CD4-positive, alpha-beta memory T cell (primary cell): Measurements from ENCODE around the gene ZC3H13. TPM values are rescaled to one million over a fixed set of nuclear protein-coding genes. Genes with fewer than 3 reads are reported as not detected.
"Not testable (repeated sequence)": the region's sequence is repeated elsewhere in the genome, so short reads cannot be mapped to it uniquely, and the experiment has no call there.

ENCODE experiments used
- CTCF ChIA-PET: fragments of 350-600 bp; sonication (Branson Sonifier 250); formaldehyde crosslinking; loops from one replicate; lab custom pipeline; 2021; ENCODE audit warnings: inconsistent platforms; ENCODE audit not compliant: partially characterized antibody; lab: Charles Lee
- POLR2A ChIA-PET: fragments of 350-600 bp; sonication (Branson Sonifier 250); formaldehyde crosslinking; loops from one replicate; lab custom pipeline; 2021; ENCODE audit not compliant: partially characterized antibody; lab: Charles Lee
- DNase-seq, 5 donors: peaks; one replicate each; pipeline versions ENCODE4 v3.0.0 to v3.0.0-alpha.2; 2020 to 2022; ENCODE audit warnings: mixed read lengths in 1 of 5
- H3K27ac ChIP-seq: one replicate; pipeline ENCODE4 v1.7.0; 2013; ENCODE audit warnings: low read depth, low read length
- H3K27me3 ChIP-seq: 2 replicates; pipeline ENCODE4 v1.7.0; 2013; ENCODE audit warnings: mild to moderate bottlenecking, low read length, moderate library complexity; ENCODE audit not compliant: insufficient read depth
- H3K36me3 ChIP-seq: 2 replicates; pipeline ENCODE4 v1.7.0; 2013; ENCODE audit warnings: mild to moderate bottlenecking, low read length, moderate library complexity; ENCODE audit not compliant: insufficient read depth
- H3K4me1 ChIP-seq: 2 replicates; pipeline ENCODE4 v1.7.0; 2013; ENCODE audit warnings: mild to moderate bottlenecking, low read length, moderate library complexity; ENCODE audit not compliant: insufficient read depth
- H3K4me3 ChIP-seq, 2 donors: one replicate each; pipeline ENCODE4 v1.7.0; 2013; ENCODE audit warnings: low read length in 2 of 2, mild to moderate bottlenecking in 1 of 2
- H3K9me3 ChIP-seq, 2 donors: one replicate each; pipeline ENCODE4 v1.7.0; 2013; ENCODE audit warnings: low read length in 2 of 2, control low read depth in 1 of 2; ENCODE audit not compliant: control insufficient read depth in 1 of 2
- H3K27ac Mint-ChIP-seq, 7 donors: one replicate each; pipeline ENCODE4 v1.8.0; 2020 to 2021; ENCODE audit warnings: mixed read lengths in 7 of 7, mild to moderate bottlenecking in 6 of 7, inconsistent platforms in 3 of 7, moderate library complexity in 3 of 7
- H3K27me3 Mint-ChIP-seq, 2 donors: one replicate each; pipeline ENCODE4 v1.8.0; 2020 to 2021; ENCODE audit warnings: mixed read lengths in 2 of 2
- H3K36me3 Mint-ChIP-seq, 2 donors: one replicate each; pipeline ENCODE4 v1.8.0; 2020 to 2021; ENCODE audit warnings: mixed read lengths in 2 of 2, inconsistent platforms in 1 of 2, mild to moderate bottlenecking in 1 of 2
- H3K4me1 Mint-ChIP-seq, 4 donors: one replicate each; pipeline ENCODE4 v1.8.0; 2020 to 2021; ENCODE audit warnings: mixed read lengths in 4 of 4, mild to moderate bottlenecking in 1 of 4
- H3K4me3 Mint-ChIP-seq, 8 donors: one replicate each; pipeline ENCODE4 v1.8.0; 2020 to 2021; ENCODE audit warnings: mixed read lengths in 8 of 8, mild to moderate bottlenecking in 7 of 8, moderate library complexity in 6 of 8, inconsistent platforms in 3 of 8
- H3K9me3 Mint-ChIP-seq, 8 donors: one replicate each; pipeline ENCODE4 v1.8.0; 2020 to 2021; ENCODE audit warnings: mixed read lengths in 8 of 8, mild to moderate bottlenecking in 5 of 8, inconsistent platforms in 3 of 8, moderate library complexity in 1 of 8
- intact Hi-C: fragments of 100-400 bp; cut with micrococcal nuclease; formaldehyde crosslinking; loops from one replicate; pipeline ENCODE4 v1.15.1; 2023
- polyA plus RNA-seq, 2 donors: library from polyadenylated mRNA; unstranded; fragments of 300-500 nt; fragmentation: Illumina TruSeq; gene quantifications; one replicate each; pipeline ENCODE4 v1.2.3, GENCODE V29; 2021
- total RNA-seq, 2 experiments: library from RNA; stranded (reverse); gene quantifications; one replicate each; pipeline ENCODE4 v1.2.3, GENCODE V29; 2021

The ZC3H13 gene
- total and polyA plus RNA-seq, 4 experiments from 2014 or later: 10.8 to 65.5 (median 58.6) TPM

DNA sequence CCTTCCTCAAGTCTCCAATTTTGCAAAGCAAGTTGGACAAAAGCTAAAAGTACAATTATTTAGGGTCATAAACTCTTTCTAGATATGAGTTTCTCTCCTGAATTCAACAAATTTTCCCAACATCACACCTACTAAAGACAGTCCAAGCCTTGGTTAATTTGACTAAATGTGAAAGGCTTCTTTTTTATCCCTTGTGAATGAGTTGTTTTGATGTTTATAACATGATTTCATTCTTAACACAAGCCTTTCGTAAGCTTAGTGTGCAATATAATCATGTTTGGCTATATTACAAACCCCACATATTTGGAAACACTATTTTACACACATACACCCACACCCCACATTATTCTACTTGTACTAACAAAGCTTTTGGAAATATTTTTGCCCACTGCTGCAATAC lies 57.3 kb downstream of the ZC3H13 start:
- no peak for DNase-seq
- CTCF ChIA-PET: no interaction called here
- peaks cover 0 to 16% (median 7%) of the 10 kb centered on the region in 4 donors for H3K4me1 Mint-ChIP-seq
- intact Hi-C loops: no loop called here
- POLR2A ChIA-PET: no interaction called here
- H3K27me3 Mint-ChIP-seq: no peaks in the 10 kb centered on the region
- no peak overlapping the region for H3K27ac ChIP-seq
- no peaks in the 10 kb centered on the region for H3K9me3 Mint-ChIP-seq
- no peaks in the 10 kb centered on the region for H3K27me3 ChIP-seq
- H3K9me3 ChIP-seq: no peaks in the 10 kb centered on the region
- no peak overlapping the region for H3K4me3 Mint-ChIP-seq
- H3K36me3 Mint-ChIP-seq: peaks cover 30 to 49% of the 10 kb centered on the region in 2 donors
- peaks cover 12% of the 10 kb centered on the region for H3K36me3 ChIP-seq
- no peak overlapping the region for H3K4me3 ChIP-seq
- H3K4me1 ChIP-seq: no peaks in the 10 kb centered on the region
- H3K27ac Mint-ChIP-seq: peak overlapping the region in 1 of 7 donors; percentile 41

DNA sequence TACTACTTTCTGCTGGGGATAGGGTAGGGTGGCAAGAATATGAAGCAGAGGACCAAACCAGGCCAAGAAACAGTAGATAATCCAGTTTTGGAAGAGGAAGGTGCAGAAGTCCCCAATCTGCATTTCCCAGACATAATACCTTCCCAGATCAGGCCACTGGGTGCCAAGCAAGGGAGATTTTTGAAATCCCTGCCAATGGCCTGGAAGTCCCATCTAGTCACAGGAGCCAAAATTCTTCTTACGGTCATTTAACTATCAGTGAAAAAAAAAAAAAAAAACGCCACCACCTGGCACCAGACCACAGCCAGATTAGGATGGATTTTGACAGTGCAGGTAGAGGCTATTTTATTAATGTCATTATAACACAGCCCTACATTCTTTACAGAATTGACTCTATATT lies 57.8 kb downstream of the ZC3H13 start:
- peak overlapping the region in 2 of 7 donors; percentile 13 to 48 for H3K27ac Mint-ChIP-seq

DNA sequence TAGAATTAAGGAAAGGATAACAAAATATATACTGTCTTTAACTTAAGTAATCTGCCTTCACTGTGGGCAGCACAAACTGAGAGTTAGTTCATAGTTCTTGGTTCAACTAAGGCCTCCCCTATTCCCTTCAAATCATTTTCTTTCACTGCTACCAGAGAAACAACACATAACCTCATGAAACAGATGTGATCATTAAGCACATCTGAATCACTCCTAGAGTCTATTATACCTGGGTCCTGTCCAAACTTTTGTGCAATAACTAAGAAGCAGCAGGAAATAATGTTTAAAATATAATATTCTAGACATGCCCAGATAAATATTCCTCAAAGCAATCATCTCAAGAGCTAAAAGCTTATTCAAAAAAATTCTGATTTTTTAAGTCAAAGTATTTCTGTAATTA lies 62.9 kb downstream of the ZC3H13 start:
- Histone ChIP-seq H3K27ac (no peak overlapping the region), H3K36me3 (peaks cover 34% of the 10 kb centered on the region), H3K27me3 (no peaks in the 10 kb centered on the region), H3K9me3 (no peaks in the 10 kb centered on the region), H3K4me1 (no peaks in the 10 kb centered on the region), H3K4me3 (no peak overlapping the region)
- Mint-ChIP-seq H3K27ac (peak overlapping the region in 1 of 7 donors; percentile 15), H3K4me1 (peaks cover 0 to 25% (median 4%) of the 10 kb centered on the region in 4 donors), H3K9me3 (no peaks in the 10 kb centered on the region), H3K36me3 (peaks cover 49 to 56% of the 10 kb centered on the region in 2 donors), H3K4me3 (no peak overlapping the region), H3K27me3 (no peaks in the 10 kb centered on the region)
- intact Hi-C loops: no loop called here
- DNase-seq: no peak
- CTCF ChIA-PET: interaction anchor here (0.8 kb wide), 1 partner anchor 332 kb away, joined by 4 read pairs; no protein-coding TSS in a partner anchor
- POLR2A ChIA-PET: no interaction called here

More for the DNA sequence above, 57.8 kb downstream of the ZC3H13 start:
- H3K36me3 ChIP-seq: peaks cover 8% of the 10 kb centered on the region
- no peaks in the 10 kb centered on the region for H3K9me3 ChIP-seq
- Mint-ChIP-seq H3K27me3 (no peaks in the 10 kb centered on the region), H3K4me3 (no peak overlapping the region), H3K4me1 (peaks cover 0 to 16% (median 7%) of the 10 kb centered on the region in 4 donors), H3K9me3 (no peaks in the 10 kb centered on the region), H3K36me3 (peaks cover 25 to 46% of the 10 kb centered on the region in 2 donors)
- H3K4me1 ChIP-seq: no peaks in the 10 kb centered on the region
- H3K27ac ChIP-seq: no peak overlapping the region
- POLR2A ChIA-PET: no interaction called here
- intact Hi-C loops: no loop called here
- H3K4me3 ChIP-seq: no peak overlapping the region
- DNase-seq: no peak
- no peaks in the 10 kb centered on the region for H3K27me3 ChIP-seq
- CTCF ChIA-PET: no interaction called here

DNA sequence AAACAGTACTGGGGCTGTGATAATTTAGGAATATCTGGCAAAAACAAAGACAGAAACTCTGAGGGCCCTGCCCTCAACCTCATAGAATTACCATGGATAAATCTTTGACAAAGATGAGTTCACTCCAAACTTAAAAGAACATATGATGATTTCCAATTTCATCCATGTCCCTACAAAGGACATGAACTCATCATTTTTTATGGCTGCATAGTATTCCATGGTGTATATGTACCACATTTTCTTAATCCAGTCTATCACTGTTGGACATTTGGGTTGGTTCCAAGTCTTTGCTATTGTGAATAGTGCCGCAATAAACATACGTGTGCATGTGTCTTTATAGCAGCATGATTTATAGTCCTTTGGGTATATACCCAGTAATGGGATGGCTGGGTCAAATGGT lies 71.4 kb downstream of the ZC3H13 start:
- H3K27me3 Mint-ChIP-seq, H3K4me3 ChIP-seq, H3K4me3 Mint-ChIP-seq, H3K27me3 ChIP-seq, CTCF ChIA-PET, DNase-seq, H3K27ac ChIP-seq, H3K9me3 Mint-ChIP-seq, intact Hi-C loops, H3K4me1 ChIP-seq, H3K27ac Mint-ChIP-seq, POLR2A ChIA-PET, H3K9me3 ChIP-seq: not testable (repeated sequence)
- H3K4me1 Mint-ChIP-seq: peaks cover 5 to 19% (median 10%) of the 10 kb centered on the region in 4 donors
- peaks cover 22% of the 10 kb centered on the region for H3K36me3 ChIP-seq
- H3K36me3 Mint-ChIP-seq: peaks cover 63 to 68% of the 10 kb centered on the region in 2 donors

DNA sequence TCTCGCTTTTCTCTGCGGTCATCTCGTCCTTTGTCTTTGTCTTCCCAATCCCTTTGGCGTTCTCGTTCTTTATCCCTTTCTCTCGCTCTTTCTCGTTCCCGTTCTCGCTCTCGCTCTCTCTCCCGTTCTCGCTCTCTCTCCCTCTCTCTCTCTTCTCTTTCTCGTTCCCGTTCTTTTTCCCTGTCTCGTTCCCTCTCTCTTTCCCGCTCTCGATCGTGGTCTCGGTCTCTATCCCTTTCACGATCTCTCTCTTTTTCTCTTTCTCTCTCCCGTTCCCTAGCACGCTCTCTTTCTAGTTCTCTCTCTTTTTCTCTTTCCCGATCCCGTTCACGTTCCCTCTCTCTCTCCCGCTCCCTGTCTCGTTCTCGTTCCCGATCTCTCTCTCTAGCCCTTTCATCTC lies 77.2 kb downstream of the ZC3H13 start:
- DNase-seq: no peak
- Mint-ChIP-seq H3K4me1 (peaks cover 0 to 15% (median 2%) of the 10 kb centered on the region in 4 donors), H3K36me3 (peaks cover 64 to 79% of the 10 kb centered on the region in 2 donors), H3K27me3 (no peaks in the 10 kb centered on the region), H3K9me3 (no peaks in the 10 kb centered on the region), H3K4me3 (no peak overlapping the region), H3K27ac (peak overlapping the region in 3 of 7 donors; percentile 19 to 48 (median 38))
- H3K27me3 ChIP-seq: no peaks in the 10 kb centered on the region
- POLR2A ChIA-PET: no interaction called here
- CTCF ChIA-PET: interaction anchor here (1.3 kb wide), 1 partner anchor 168 kb away, joined by 3 read pairs; no protein-coding TSS in a partner anchor
- H3K36me3 ChIP-seq: peaks cover 25% of the 10 kb centered on the region
- H3K9me3 ChIP-seq: no peaks in the 10 kb centered on the region
- no peaks in the 10 kb centered on the region for H3K4me1 ChIP-seq
- no peak overlapping the region for H3K27ac ChIP-seq
- H3K4me3 ChIP-seq: no peak overlapping the region
- intact Hi-C loops: no loop called here

DNA sequence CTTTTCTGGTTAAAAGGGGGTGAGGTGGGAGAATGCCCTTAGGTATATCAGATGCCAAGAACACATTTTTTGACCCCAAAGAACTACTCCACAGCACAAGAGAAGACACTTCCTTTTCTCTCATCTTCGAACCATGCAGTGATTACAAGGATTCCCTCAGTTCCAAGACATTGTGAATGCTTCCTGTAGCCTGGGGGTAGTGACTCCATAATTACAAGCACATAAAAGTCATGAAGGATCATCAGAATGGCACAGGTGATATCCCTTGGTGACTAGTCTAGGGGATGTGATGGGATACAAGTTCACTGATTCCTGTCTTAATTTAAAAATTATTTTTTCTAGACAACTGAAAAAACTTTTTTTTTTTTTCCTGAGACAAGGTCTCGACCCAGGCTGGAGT lies 78.0 kb downstream of the ZC3H13 start:
- POLR2A ChIA-PET: no interaction called here
- peaks cover 0 to 12% (median 2%) of the 10 kb centered on the region in 4 donors for H3K4me1 Mint-ChIP-seq
- intact Hi-C loops: no loop called here

DNA sequence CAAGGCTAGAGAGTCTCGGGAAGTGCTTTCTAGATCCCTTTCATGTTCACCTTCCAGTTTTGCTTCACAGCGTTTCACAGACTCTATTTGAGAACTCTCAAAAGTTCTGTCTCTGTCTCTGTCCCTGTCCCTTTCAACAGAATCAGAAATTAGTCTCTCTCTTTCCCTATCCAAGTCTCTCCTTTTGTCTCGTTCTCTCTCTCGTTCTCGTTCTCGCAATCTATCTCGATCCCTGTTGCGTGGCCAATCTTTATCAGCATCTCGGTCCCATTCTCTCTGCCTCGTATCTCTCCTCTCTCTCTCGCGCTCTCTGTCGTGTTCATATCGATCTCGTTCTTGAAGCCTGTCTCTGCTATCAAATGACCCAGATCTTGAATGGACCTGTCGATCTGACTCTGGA lies 85.0 kb downstream of the ZC3H13 start:
- Mint-ChIP-seq H3K27me3 (no peaks in the 10 kb centered on the region), H3K27ac (peak overlapping the region in 2 of 7 donors; percentile 13 to 48), H3K36me3 (peaks cover 77 to 84% of the 10 kb centered on the region in 2 donors), H3K4me3 (no peak overlapping the region), H3K4me1 (peaks cover 6 to 16% (median 10%) of the 10 kb centered on the region in 4 donors), H3K9me3 (no peaks in the 10 kb centered on the region)
- peaks cover 42% of the 10 kb centered on the region for H3K36me3 ChIP-seq
- H3K9me3 ChIP-seq: no peaks in the 10 kb centered on the region
- no peaks in the 10 kb centered on the region for H3K27me3 ChIP-seq
- ChIA-PET CTCF (no interaction called here), POLR2A (no interaction called here)
- intact Hi-C loops: no loop called here
- no peaks in the 10 kb centered on the region for H3K4me1 ChIP-seq
- no peak overlapping the region for H3K27ac ChIP-seq
- H3K4me3 ChIP-seq: no peak overlapping the region
- no peak for DNase-seq

More for the DNA sequence above, 78.0 kb downstream of the ZC3H13 start:
- Mint-ChIP-seq H3K9me3 (no peaks in the 10 kb centered on the region), H3K27ac (peak overlapping the region in 1 of 7 donors; percentile 18), H3K4me3 (no peak overlapping the region), H3K36me3 (peaks cover 67 to 83% of the 10 kb centered on the region in 2 donors), H3K27me3 (no peaks in the 10 kb centered on the region)
- Histone ChIP-seq H3K4me1 (no peaks in the 10 kb centered on the region), H3K9me3 (no peaks in the 10 kb centered on the region), H3K27me3 (no peaks in the 10 kb centered on the region), H3K27ac (no peak overlapping the region), H3K36me3 (peaks cover 31% of the 10 kb centered on the region), H3K4me3 (no peak overlapping the region)
- CTCF ChIA-PET: interaction anchor here (1.2 kb wide), 1 partner anchor 315 kb away, joined by 3 read pairs; no protein-coding TSS in a partner anchor
- DNase-seq: no peak
